Trophoblast cell (in vitro differentiated cells and primary cell): Measurements from ENCODE around the gene C10orf143.

ENCODE experiments used
- DNase-seq, 2 donors: peaks; one replicate each; pipeline ENCODE4 v3.0.0-alpha.2; 2016
- H2AFZ ChIP-seq: 2 replicates; pipeline ENCODE4 v1.6.1; 2013; ENCODE audit warnings: low read length, moderate library complexity, mild to moderate bottlenecking; ENCODE audit not compliant: insufficient read depth, poor library complexity
- H2AK5ac ChIP-seq: 2 replicates; pipeline ENCODE4 v1.6.1; 2013; ENCODE audit warnings: mild to moderate bottlenecking, low read length
- H2BK120ac ChIP-seq: 2 replicates; pipeline ENCODE4 v1.6.1; 2013; ENCODE audit warnings: low read length, mild to moderate bottlenecking, moderate library complexity; ENCODE audit not compliant: insufficient read depth, poor library complexity
- H2BK12ac ChIP-seq: 2 replicates; pipeline ENCODE4 v1.6.1; 2013; ENCODE audit warnings: mild to moderate bottlenecking, low read length, moderate library complexity
- H2BK5ac ChIP-seq: 2 replicates; pipeline ENCODE4 v1.6.1; 2013; ENCODE audit warnings: low read length, low read depth, moderate library complexity, mild to moderate bottlenecking; ENCODE audit not compliant: poor library complexity
- H3K14ac ChIP-seq: 2 replicates; pipeline ENCODE4 v1.6.1; 2013; ENCODE audit warnings: mild to moderate bottlenecking, low read length
- H3K18ac ChIP-seq: 2 replicates; pipeline ENCODE4 v1.6.1; 2013; ENCODE audit warnings: mild to moderate bottlenecking, low read length
- H3K23ac ChIP-seq: 2 replicates; pipeline ENCODE4 v1.6.1; 2013; ENCODE audit warnings: low read length
- H3K27ac ChIP-seq: 2 replicates; pipeline ENCODE4 v1.5.1; 2013; ENCODE audit warnings: low read depth, mild to moderate bottlenecking, inconsistent platforms, low read length, moderate library complexity
- H3K27me3 ChIP-seq: 2 replicates; pipeline ENCODE4 v1.6.1; 2013; ENCODE audit warnings: inconsistent platforms, mild to moderate bottlenecking, low read length, moderate library complexity; ENCODE audit not compliant: insufficient read depth
- H3K36me3 ChIP-seq, 2 experiments: 1 replicate in 1 of 2; 2 replicates in 1 of 2; pipeline ENCODE4 v1.6.1; 2013; ENCODE audit warnings: low read length in 2 of 2, mild to moderate bottlenecking in 2 of 2, moderate library complexity in 1 of 2; ENCODE audit not compliant: insufficient read depth in 2 of 2, control insufficient read depth in 1 of 2
- H3K4ac ChIP-seq: 2 replicates; pipeline ENCODE4 v1.6.1; 2013; ENCODE audit warnings: low read depth, mild to moderate bottlenecking, low read length, moderate library complexity
- H3K4me1 ChIP-seq, 2 experiments: 1 replicate in 1 of 2; 2 replicates in 1 of 2; pipeline ENCODE4 v1.6.1; 2013; ENCODE audit warnings: low read length in 2 of 2, mild to moderate bottlenecking in 2 of 2, moderate library complexity in 1 of 2; ENCODE audit not compliant: insufficient read depth in 2 of 2, control insufficient read depth in 1 of 2
- H3K4me2 ChIP-seq: 2 replicates; pipeline ENCODE4 v1.6.1; 2013; ENCODE audit warnings: inconsistent platforms, mild to moderate bottlenecking, low read length, moderate library complexity
- H3K4me3 ChIP-seq: 2 replicates; pipeline ENCODE4 v1.5.1; 2013; ENCODE audit warnings: mild to moderate bottlenecking, low read depth, low read length, inconsistent platforms
- H3K79me1 ChIP-seq: one replicate; pipeline ENCODE4 v1.6.1; 2013; ENCODE audit warnings: low read length
- H3K79me2 ChIP-seq: 2 replicates; pipeline ENCODE4 v1.6.1; 2013; ENCODE audit warnings: low read length, mild to moderate bottlenecking; ENCODE audit not compliant: control insufficient read depth, insufficient read depth, poor library complexity
- H3K9ac ChIP-seq: 2 replicates; pipeline ENCODE4 v1.6.1; 2013; ENCODE audit warnings: mild to moderate bottlenecking, low read length
- H3K9me3 ChIP-seq: 2 replicates; pipeline ENCODE4 v1.6.1; 2013; ENCODE audit warnings: low read depth, mild to moderate bottlenecking, control low read depth, inconsistent platforms, low read length; ENCODE audit not compliant: insufficient read depth
- H4K12ac ChIP-seq: 2 replicates; pipeline ENCODE4 v1.6.1; 2013; ENCODE audit warnings: low read depth, mild to moderate bottlenecking, low read length, moderate library complexity
- H4K8ac ChIP-seq: 2 replicates; pipeline ENCODE4 v1.6.1; 2013; ENCODE audit warnings: low read depth, mild to moderate bottlenecking, low read length, moderate library complexity
- H4K91ac ChIP-seq: one replicate; pipeline ENCODE4 v1.6.1; 2013; ENCODE audit warnings: low read depth, mild to moderate bottlenecking, low read length, moderate library complexity
- WGBS: extraction: QIAGEN DNeasy Blood & Tissue Kit; methylation state at CpG from one replicate; pipeline ENCODE4 v1.1.7; 2013; ENCODE audit warnings: missing lambda C conversion rate; ENCODE audit not compliant: insufficient read length, insufficient coverage; ENCODE audit errors: extremely low coverage; 5-methylcytosine and 5-hydroxymethylcytosine counted together

Gene C10orf143

DNA sequence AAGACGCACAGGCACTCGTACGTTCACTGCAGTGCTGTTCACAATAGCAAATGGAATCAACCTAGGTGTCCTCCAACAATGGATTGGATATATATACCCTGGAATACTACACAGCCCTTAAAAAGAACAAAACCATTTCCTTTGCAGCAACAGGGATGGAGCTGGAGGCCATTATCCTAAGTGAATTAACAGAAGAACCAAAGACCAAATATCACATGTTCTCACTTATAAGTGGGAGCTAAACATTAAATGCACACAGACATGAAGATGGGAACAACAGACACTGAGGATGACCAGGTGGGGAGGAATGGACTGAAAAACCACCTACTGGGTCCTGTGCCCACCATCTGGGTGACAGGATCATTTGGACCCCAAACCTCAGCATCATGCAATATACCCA lies 94.5 kb downstream of the C10orf143 start:
- Histone ChIP-seq H3K36me3 (no peaks in the 10 kb centered on the region), H3K79me1 (no peaks in the 10 kb centered on the region), H2AFZ (no peak overlapping the region), H3K18ac (no peak overlapping the region), H4K12ac (no peak overlapping the region), H3K9ac (no peak overlapping the region), H3K4me3 (no peak overlapping the region), H3K27me3 (no peaks in the 10 kb centered on the region), H2BK5ac (no peak overlapping the region), H3K14ac (no peak overlapping the region), H4K8ac (no peak overlapping the region), H2AK5ac (no peak overlapping the region), H3K4me1 (no peaks in the 10 kb centered on the region), H2BK12ac (no peak overlapping the region), H3K4me2 (no peak overlapping the region), H2BK120ac (no peak overlapping the region), H3K4ac (no peak overlapping the region), H3K23ac (no peak overlapping the region), H4K91ac (no peak overlapping the region), H3K9me3 (no peaks in the 10 kb centered on the region), H3K79me2 (no peaks in the 10 kb centered on the region), H3K27ac (no peak overlapping the region)
- WGBS, result no CpG with 5 or more reads among the region's 3 CpGs
- no peak for DNase-seq

DNA sequence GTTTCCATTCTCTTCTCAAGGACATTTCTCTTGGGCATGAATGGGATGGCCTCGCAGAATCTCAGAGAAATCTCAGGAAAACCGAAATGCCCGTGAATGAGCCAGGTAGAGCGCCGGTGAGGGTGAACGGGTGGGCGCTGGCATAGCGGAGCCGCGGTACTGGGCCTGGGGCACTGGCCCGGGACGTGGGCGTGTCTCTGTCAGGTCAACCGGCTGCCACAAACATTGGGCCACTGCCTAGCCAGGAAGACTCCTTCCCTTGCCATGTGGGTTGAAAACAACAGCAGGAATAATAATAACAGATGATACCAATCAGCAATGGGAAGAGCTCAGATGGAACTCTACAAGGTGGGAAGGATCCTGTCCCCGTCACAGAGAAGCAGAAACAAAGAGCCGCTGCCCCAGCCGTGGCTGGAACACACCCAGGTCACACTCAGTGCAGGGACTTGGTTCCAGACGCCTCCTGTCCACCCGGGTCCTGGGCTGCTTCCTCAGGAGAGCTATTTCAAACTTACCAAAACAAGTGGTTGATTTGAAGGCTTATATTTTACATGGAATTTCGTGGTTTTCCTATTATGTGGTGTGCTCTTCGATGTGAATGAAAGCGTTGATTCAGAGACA lies 95.4 kb downstream of the C10orf143 start:
- H3K27me3 ChIP-seq, result no peaks in the 10 kb centered on the region
- H3K23ac ChIP-seq, result no peak overlapping the region
- no peak overlapping the region for H3K4ac ChIP-seq
- no peak overlapping the region for H4K12ac ChIP-seq
- H2BK120ac ChIP-seq, result no peak overlapping the region
- no peak overlapping the region for H2BK5ac ChIP-seq
- no peak overlapping the region for H3K9ac ChIP-seq
- no peak overlapping the region for H3K14ac ChIP-seq
- WGBS, result no CpG with 5 or more reads among the region's 22 CpGs
- no peak overlapping the region for H4K8ac ChIP-seq
- H3K9me3 ChIP-seq, result no peaks in the 10 kb centered on the region
- H3K27ac ChIP-seq, result no peak overlapping the region
- no peaks in the 10 kb centered on the region for H3K36me3 ChIP-seq
- no peaks in the 10 kb centered on the region for H3K79me2 ChIP-seq
- no peak overlapping the region for H4K91ac ChIP-seq
- H2AK5ac ChIP-seq, result no peak overlapping the region
- H2BK12ac ChIP-seq, result no peak overlapping the region
- H3K4me2 ChIP-seq, result no peak overlapping the region
- H2AFZ ChIP-seq, result no peak overlapping the region
- H3K4me1 ChIP-seq, result no peaks in the 10 kb centered on the region
- no peak overlapping the region for H3K18ac ChIP-seq
- DNase-seq, result no peak
- H3K4me3 ChIP-seq, result no peak overlapping the region
- no peaks in the 10 kb centered on the region for H3K79me1 ChIP-seq

DNA sequence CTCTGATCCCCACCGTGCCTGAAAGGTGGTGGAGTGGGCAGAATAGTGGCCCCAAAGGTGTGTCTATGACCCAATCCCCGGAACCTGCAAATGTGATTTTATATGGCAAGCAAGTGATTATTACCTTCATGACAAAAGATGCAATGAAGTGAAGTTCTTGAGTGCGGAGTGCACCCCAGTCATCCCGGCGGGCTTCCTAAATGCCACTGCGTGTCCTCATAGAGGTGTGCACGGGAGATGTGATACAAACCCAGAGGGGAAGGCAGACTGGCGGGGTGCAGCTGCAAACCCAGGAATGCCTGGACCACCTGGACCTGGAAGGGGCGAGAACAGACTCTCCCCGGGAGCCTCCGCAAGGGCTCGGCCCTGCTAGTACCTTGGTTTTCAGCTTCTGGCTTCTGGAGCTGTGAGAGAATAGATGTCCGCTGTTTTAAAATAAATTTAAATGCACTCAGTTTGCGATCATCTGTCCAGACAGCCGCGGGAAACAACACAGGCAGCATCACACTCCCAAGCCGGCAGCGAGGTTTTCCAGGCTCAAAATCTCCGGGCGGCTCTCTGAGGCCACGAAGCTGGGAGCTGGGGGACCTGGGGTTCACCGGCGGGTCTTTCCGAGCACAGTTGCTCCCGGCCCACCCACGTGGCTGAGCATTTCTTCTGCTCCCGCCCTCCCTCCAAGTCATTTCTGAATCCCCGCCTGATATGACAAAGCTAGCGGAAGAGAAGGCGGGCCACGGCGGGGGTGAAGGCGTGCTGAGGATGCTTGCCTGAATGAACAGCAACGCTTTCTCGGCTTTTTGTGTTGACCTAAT lies 96.2 kb downstream of the C10orf143 start:
- no peak overlapping the region for H3K4me3 ChIP-seq
- DNase-seq, result no peak
- H3K18ac ChIP-seq, result no peak overlapping the region
- H2BK12ac ChIP-seq, result no peak overlapping the region
- H2BK5ac ChIP-seq, result no peak overlapping the region
- no peaks in the 10 kb centered on the region for H3K79me1 ChIP-seq
- no peak overlapping the region for H4K8ac ChIP-seq
- H3K4me1 ChIP-seq, result no peaks in the 10 kb centered on the region
- H2AFZ ChIP-seq, result no peak overlapping the region
- no peak overlapping the region for H2AK5ac ChIP-seq
- no peaks in the 10 kb centered on the region for H3K9me3 ChIP-seq
- H3K27me3 ChIP-seq, result no peaks in the 10 kb centered on the region
- no peak overlapping the region for H4K12ac ChIP-seq
- no peak overlapping the region for H3K9ac ChIP-seq
- WGBS, result no CpG with 5 or more reads among the region's 35 CpGs
- no peak overlapping the region for H3K4ac ChIP-seq
- H3K27ac ChIP-seq, result no peak overlapping the region
- H3K14ac ChIP-seq, result no peak overlapping the region
- H2BK120ac ChIP-seq, result no peak overlapping the region
- no peak overlapping the region for H4K91ac ChIP-seq
- H3K79me2 ChIP-seq, result no peaks in the 10 kb centered on the region
- H3K23ac ChIP-seq, result no peak overlapping the region
- no peaks in the 10 kb centered on the region for H3K36me3 ChIP-seq
- no peak overlapping the region for H3K4me2 ChIP-seq
